Osteoblast (primary cell): Measurements from ENCODE around the gene RAB26. TPM values are rescaled to one million over a fixed set of nuclear protein-coding genes. Genes with fewer than 3 reads are reported as not detected.
"Not testable (repeated sequence)": the region's sequence is repeated elsewhere in the genome, so short reads cannot be mapped to it uniquely, and the experiment has no call there.

Experiments used
- DNase-seq: peaks from one replicate; pipeline ENCODE4 v3.0.0; 2011; ENCODE audit warnings: low spot score, mixed read lengths; ENCODE audit not compliant: insufficient read length; ENCODE audit errors: missing footprints
- H2AFZ ChIP-seq: 2 replicates; pipeline ENCODE4 v1.6.0; 2011; ENCODE audit warnings: mild to moderate bottlenecking, low read length
- H3K27ac ChIP-seq: 2 replicates; pipeline ENCODE4 v1.5.1; 2011; ENCODE audit warnings: mild to moderate bottlenecking, low read depth, low read length, moderate library complexity
- H3K27me3 ChIP-seq: 2 replicates; pipeline ENCODE4 v1.6.0; 2012; ENCODE audit warnings: mild to moderate bottlenecking, control low read depth, inconsistent platforms, low read length, moderate library complexity; ENCODE audit not compliant: insufficient read depth
- H3K36me3 ChIP-seq: 2 replicates; pipeline ENCODE4 v1.5.1; 2011; ENCODE audit warnings: mild to moderate bottlenecking, low read length, control low read depth, moderate library complexity; ENCODE audit not compliant: insufficient read depth
- H3K4me1 ChIP-seq: 2 replicates; pipeline ENCODE4 v1.5.1; 2011; ENCODE audit warnings: mild to moderate bottlenecking, low read length, control low read depth, moderate library complexity; ENCODE audit not compliant: insufficient read depth
- H3K4me2 ChIP-seq: 2 replicates; pipeline ENCODE4 v1.6.0; 2011; ENCODE audit warnings: mild to moderate bottlenecking, low read length; ENCODE audit not compliant: insufficient read depth
- H3K4me3 ChIP-seq: fragments of 200-600 bp; sonication (generic); 3 replicates; pipeline ENCODE4 v1.5.1; 2012; ENCODE audit warnings: mild to moderate bottlenecking, low read length, inconsistent platforms; ENCODE audit not compliant: insufficient read depth
- H3K79me2 ChIP-seq: 2 replicates; pipeline ENCODE4 v1.6.0; 2012; ENCODE audit warnings: mild to moderate bottlenecking, low read length, control low read depth, inconsistent platforms; ENCODE audit not compliant: insufficient read depth
- H3K9me3 ChIP-seq: 2 replicates; pipeline ENCODE4 v1.5.1; 2011; ENCODE audit warnings: low read depth, low read length, control low read depth
- H4K20me1 ChIP-seq: 2 replicates; pipeline ENCODE4 v1.6.0; 2012; ENCODE audit warnings: mild to moderate bottlenecking, low read length, control low read depth; ENCODE audit not compliant: insufficient read depth
- total RNA-seq: library from RNA; depleted of rRNA; stranded (reverse); fragments of >200 nt; gene quantifications from 2 replicates; pipeline ENCODE4 v1.2.3, GENCODE V29; 2012

Gene RAB26
- total RNA-seq, 1 donor, result 0.36 TPM

DNA sequence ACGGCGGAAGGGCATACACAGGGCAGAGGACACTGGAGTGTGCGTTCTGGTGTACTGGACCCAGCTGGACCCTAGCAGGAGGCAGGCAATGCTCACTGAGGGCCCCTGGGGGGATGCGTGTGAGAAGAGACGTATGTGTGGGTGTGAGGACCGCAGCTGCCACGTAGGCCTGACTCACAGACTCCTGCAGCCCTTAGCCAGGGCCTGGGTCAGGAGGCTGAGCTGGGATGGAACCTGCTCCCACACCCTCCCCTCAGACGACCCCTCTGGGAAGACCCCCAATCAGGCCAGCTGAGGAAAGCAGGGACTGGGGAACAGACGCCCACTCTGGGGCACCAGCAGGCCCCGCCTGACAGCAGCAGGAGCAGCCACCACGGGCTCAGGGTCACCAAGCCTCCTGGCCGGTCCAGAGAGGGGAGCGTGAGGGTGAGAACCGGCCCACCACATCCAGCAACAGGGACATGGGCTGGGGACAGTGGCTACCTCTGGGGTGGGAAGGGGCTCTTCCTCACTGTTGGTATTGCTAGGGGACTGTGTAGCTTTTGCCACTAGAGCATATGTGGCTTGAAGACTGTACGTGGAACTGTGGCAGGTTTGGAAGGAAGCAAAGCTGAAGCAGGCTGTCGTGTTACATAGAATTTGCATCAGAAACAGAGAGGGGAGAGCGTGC lies 41.2 kb upstream of the RAB26 start:
- not testable (repeated sequence) for H2AFZ ChIP-seq, H3K9me3 ChIP-seq, H3K4me2 ChIP-seq, H3K27me3 ChIP-seq, H3K4me3 ChIP-seq, H4K20me1 ChIP-seq, H3K79me2 ChIP-seq
- Histone ChIP-seq H3K36me3 (peaks cover 16% of the 10 kb centered on the region), H3K27ac (peak overlapping the region; percentile 90), H3K4me1 (peaks cover 10% of the 10 kb centered on the region)
- DNase-seq, result peak; percentile 100

DNA sequence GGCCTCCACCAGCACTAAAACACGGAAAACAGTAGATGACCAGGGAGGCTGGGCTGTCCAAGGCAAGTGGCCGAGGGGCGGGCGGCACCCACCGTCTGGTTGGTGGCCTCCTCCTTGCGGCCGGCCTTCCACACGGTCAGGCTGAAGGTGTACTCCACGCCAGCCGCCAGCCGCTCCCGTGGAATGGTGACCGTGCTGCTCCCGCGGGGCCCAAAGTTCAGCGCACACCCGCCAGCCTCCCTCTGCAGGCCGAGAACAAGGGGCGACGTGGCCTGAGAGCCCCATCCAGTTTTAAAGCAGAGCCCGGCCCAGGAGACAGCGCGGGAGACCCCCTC lies 40.7 kb upstream of the RAB26 start:
- Histone ChIP-seq H3K36me3 (peaks cover 12% of the 10 kb centered on the region), H3K4me1 (peaks cover 10% of the 10 kb centered on the region), H3K27ac (peak overlapping the region; percentile 90)
- DNase-seq, H4K20me1 ChIP-seq, H3K4me2 ChIP-seq, H2AFZ ChIP-seq, H3K79me2 ChIP-seq, H3K4me3 ChIP-seq, H3K9me3 ChIP-seq, H3K27me3 ChIP-seq: not testable (repeated sequence)

- not testable (repeated sequence) for DNase-seq, H4K20me1 ChIP-seq, H2AFZ ChIP-seq, H3K27ac ChIP-seq, H3K4me2 ChIP-seq, H3K27me3 ChIP-seq, H3K9me3 ChIP-seq, H3K79me2 ChIP-seq, H3K4me3 ChIP-seq
- H3K4me1 ChIP-seq, result peaks cover 10% of the 10 kb centered on the region
- peaks cover 12% of the 10 kb centered on the region for H3K36me3 ChIP-seq
These were observed 39.8 kb upstream of the RAB26 start for GRCh38 chr16:2108446-2109270.

- peaks cover 12% of the 10 kb centered on the region for H3K36me3 ChIP-seq
- H3K27me3 ChIP-seq, H2AFZ ChIP-seq, H3K9me3 ChIP-seq, H3K79me2 ChIP-seq, H3K4me2 ChIP-seq, H3K27ac ChIP-seq, DNase-seq, H4K20me1 ChIP-seq, H3K4me3 ChIP-seq: not testable (repeated sequence)
- peaks cover 10% of the 10 kb centered on the region for H3K4me1 ChIP-seq
These were observed 39.2 kb upstream of the RAB26 start for GRCh38 chr16:2109271-2109580.

GRCh38 chr16:2109872-2110271 lies 38.6 kb upstream of the RAB26 start:
- H2AFZ ChIP-seq, H3K9me3 ChIP-seq, H3K4me3 ChIP-seq, H3K27me3 ChIP-seq, H3K27ac ChIP-seq, DNase-seq, H4K20me1 ChIP-seq, H3K4me2 ChIP-seq: not testable (repeated sequence)
- peaks cover 12% of the 10 kb centered on the region for H3K36me3 ChIP-seq
- peaks cover 10% of the 10 kb centered on the region for H3K4me1 ChIP-seq
- peaks cover 11% of the 10 kb centered on the region for H3K79me2 ChIP-seq

GRCh38 chr16:2110332-2111008 lies 38.0 kb upstream of the RAB26 start:
- not testable (repeated sequence) for H3K4me2 ChIP-seq, H3K27ac ChIP-seq, H4K20me1 ChIP-seq, H3K4me3 ChIP-seq, H2AFZ ChIP-seq, H3K9me3 ChIP-seq, DNase-seq, H3K27me3 ChIP-seq, H3K36me3 ChIP-seq
- peaks cover 10% of the 10 kb centered on the region for H3K4me1 ChIP-seq
- H3K79me2 ChIP-seq, result peaks cover 14% of the 10 kb centered on the region

- H3K4me1 ChIP-seq, result peaks cover 10% of the 10 kb centered on the region
- H3K36me3 ChIP-seq, H3K4me3 ChIP-seq, DNase-seq, H4K20me1 ChIP-seq, H2AFZ ChIP-seq, H3K27ac ChIP-seq, H3K4me2 ChIP-seq, H3K27me3 ChIP-seq, H3K9me3 ChIP-seq: not testable (repeated sequence)
- H3K79me2 ChIP-seq, result peaks cover 16% of the 10 kb centered on the region
These were observed 37.4 kb upstream of the RAB26 start for GRCh38 chr16:2111009-2111353.

DNA sequence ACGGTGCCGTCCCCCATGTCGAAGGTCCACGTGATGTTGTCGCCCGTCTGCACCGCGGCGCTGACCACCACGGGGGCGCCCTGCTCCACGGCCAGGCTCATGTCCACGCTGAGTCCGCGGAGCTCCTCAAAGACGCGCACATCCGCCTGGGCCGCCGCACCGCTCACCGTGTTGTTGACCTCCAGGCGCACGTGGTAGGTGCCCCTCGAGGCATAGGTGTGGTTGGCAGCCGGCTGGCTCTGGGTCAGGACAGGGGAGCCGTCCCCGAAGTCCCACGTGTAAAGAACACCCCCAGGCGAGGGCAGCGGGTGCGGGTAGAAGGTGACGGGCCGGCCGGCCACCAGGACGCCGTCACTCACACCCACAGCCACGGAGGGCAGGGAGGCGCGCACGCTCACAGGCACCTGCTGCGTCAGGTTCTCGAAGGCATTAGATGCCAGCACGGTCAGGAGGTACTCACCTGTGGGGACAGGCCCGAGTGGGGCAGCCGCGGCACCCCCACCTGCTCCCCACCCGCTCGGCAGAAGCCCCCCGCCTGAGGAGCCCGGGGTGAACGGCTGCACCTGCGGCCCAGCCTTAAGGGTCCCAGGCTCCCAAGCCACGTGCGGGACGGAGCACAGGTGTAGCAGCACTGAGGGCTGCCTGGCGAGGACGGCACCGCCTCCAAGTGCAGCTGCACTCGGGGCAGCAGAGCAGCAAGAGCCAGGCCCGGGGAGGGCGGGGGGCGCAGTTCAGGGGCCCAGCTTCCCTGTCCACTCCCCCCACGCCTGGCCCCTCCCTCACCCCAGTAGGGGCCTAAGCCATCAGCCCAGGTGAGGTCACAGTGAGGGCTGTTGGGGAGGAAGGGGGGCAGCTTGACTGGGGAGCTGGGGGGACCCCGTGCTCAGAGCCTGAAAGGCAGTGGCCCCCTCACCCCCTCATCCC lies 36.8 kb upstream of the RAB26 start:
- H3K4me1 ChIP-seq, H3K27me3 ChIP-seq, H3K36me3 ChIP-seq, H3K4me2 ChIP-seq, H2AFZ ChIP-seq, H4K20me1 ChIP-seq, DNase-seq, H3K27ac ChIP-seq, H3K4me3 ChIP-seq, H3K9me3 ChIP-seq: not testable (repeated sequence)
- H3K79me2 ChIP-seq, result peaks cover 21% of the 10 kb centered on the region
